Stimulated activated CD4-positive, alpha-beta T cell treated with anti-CD3 and anti-CD28 coated beads, Interleukin-15, amount 100 ng/mL, for 24 hours (primary cell): ENCODE results near the gene ZNF563.
"Not testable (repeated sequence)": the region's sequence is repeated elsewhere in the genome, so short reads cannot be mapped to it uniquely, and the experiment has no call there.

ENCODE experiments used
- DNase-seq: peaks from one replicate; pipeline ENCODE4 v3.0.0-alpha.2; 2020

The ZNF563 gene

DNA sequence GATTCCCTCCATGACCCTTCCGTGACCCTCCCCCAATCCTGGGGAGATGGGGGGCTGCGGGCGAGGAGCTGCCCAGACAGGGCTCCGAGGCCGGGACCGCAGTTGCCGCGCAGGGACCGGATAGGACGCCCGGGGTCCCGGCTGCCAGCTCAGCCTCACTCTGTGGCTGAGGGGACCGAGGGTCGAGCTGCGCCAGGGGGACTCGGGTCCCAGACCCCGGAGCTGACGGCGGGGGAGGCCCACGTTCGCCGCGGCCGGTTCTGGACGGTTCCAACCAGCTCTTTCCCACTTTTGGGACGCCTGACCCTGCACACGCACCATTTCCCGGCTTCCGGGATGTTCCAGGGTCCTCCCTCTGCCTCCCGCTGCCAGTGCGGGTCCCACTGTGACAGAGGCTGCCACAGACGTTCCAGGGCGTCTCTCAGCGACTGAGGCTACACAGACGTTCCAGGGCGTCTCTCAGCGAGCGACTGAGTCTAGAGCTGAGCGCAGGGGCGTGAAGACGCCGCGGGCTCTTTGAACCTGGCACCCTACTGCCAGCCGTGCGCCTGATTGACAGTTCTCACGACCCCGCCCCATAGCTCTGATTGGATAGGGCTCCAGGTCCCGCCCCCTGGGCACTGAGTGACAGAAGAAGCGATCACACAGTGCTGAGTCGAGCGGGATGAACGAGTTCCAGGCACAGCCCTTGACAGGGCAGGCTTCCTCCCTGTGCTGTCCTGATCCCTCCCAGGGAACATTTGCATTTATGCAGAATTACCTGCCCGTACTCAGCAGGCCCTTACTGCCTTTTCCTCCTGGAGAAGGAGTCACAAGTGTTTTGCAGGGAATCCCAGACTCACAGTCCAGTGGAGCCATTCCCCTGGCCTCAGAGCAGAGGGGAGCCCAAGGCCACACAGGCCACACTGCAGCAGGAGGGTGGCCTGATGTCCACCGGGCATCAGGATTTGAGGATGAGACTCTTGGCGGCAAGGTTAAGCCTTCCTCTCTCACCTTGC, at the start of gene ZNF563:
Gene ZNF563, minus strand, starts transcription at position 472 of the 998 bp plus-strand sequence. Its CDS starts 151 bp downstream, at position 321.
- peak; percentile 99 for DNase-seq

DNA sequence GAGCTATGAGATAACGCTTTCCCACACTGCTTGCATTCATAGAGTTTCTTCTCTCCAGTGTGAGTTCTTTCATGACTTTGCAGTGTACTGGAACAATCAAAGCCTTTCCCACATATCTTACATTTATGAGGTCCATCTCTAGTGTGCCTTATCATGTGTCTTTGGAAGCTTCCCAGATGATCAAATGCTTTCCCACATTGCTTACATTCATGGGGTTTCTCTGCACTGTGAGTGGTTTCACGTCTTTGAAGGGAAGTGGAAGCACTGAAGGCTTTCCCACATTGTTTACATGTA, 47.0 kb upstream of the ZNF563 start:
- no peak for DNase-seq

DNA sequence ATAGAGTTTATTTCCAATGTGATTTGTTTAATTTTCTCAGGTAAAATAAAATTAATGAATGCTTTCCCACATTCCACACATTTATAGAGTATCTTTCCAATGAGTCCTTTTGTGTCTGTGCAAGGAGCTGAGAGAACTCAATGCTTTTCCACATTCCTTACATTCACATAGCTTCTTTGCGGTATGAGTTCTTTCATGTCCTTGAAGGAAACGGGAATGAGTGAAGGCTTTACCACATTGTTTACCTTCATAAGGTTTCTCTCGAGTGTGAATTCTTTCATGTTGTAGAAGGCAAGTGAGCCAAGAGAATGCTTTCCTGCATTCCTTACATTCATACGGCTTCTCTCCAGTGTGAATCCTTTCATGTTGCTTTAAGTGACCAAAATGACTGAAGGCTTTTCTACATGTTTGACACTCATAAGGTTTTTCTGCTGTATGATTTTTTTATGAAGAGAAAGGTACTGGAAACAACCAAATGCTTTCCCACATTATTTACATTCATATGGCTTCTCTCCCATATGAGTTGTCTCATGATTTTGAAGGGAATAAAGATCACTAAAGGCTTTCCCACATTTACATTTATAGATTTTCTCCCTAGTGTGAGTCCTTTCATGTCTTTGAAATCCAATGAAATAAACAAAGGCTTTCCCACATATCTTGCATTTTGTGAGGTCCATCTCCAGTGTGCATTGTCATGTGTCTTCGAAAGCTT, 46.5 kb upstream of the ZNF563 start:
- DNase-seq, result no peak

DNA sequence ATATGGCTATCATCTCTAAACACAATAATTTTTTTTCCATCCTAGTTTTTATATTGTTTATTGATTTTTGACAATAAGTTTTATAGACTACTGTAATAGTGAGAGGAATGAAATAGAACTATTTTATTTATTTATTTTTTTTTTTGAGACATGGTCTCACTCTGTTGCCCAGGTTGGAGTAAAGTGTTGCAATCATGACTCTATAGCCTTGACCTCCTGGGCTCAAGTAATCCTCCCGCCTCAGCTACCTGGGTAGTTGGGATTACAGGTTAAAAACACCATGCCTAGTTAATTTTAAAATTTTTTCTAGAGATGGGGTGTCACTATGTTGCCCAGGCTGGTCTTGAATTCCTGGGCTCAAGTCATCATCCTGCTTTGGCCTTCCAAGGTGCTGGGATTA, 40.6 kb upstream of the ZNF563 start:
- no peak for DNase-seq

GRCh38 chr19:12365236-12366162, 32.1 kb upstream of the ZNF563 start, which contains the start of gene ZNF442:
ZNF442 (minus strand) TSS chr19:12365683; CDS start chr19:12363631, 2,052 bp downstream.
- DNase-seq, result peak; percentile 95

GRCh38 chr19:12364391-12365235, 31.2 kb upstream of the ZNF563 start:
- peak; percentile 11 for DNase-seq

DNA sequence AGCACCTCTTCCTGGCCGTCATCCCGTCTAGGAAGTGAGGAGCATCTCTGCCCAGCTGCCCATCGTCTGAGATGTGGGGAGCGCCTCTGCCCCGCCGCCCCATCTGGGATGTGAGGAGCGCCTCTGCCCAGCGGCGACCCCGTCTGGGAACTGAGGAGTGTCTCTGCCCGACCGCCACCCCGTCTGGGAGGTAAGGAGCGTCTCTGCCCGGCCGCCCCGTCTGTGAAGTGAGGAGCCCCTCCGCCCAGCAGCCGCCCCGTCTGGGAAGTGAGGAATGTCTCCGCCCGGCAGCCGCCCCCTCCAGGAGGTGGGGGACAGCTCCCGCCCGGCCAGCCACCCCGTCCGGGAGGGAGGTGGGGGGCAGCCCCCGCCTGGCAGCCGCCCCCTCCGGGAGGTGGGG, 28.8 kb upstream of the ZNF563 start:
- DNase-seq, result not testable (repeated sequence)

GRCh38 chr19:12353375-12353774, 19.9 kb upstream of the ZNF563 start:
- no peak for DNase-seq

DNA sequence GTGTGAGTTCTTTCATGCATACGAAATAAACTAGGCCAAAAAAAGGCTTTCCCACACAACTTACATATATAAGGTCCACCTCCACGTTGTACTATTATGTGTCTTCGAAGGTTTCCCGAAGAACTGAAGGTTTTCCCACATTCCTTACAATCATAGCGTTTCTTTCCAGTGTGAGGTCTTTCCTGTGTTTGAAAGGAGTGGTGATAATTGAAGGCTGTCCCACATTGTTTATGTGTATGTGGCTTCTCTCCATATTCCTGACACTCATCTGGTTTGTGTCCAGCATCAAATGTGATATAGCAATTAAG, 17.4 kb upstream of the ZNF563 start:
- no peak for DNase-seq

GRCh38 chr19:12350185-12350889, 16.9 kb upstream of the ZNF563 start:
- no peak for DNase-seq

- DNase-seq, result no peak
Measured at GRCh38 chr19:12346896-12347295, 13.5 kb upstream of the ZNF563 start.

DNA sequence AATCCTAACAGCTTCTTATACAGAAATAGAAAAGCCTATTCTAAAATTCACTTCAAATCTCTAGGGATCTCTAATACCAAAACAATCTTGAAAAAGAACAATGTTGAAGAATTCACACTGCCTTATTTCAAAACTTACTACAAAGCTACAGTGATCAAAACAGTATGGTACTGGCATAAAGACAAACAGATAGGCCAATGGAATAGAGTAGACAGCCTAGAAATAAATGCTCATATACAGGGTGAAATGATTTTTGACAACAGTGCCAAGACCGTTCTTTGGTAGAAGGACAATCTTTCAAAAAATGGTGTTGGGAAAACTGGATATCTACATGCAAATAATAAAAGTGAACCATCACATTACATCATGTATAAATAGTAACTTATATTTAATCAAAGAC, 11.8 kb upstream of the ZNF563 start:
- no peak for DNase-seq

GRCh38 chr19:12331211-12331941, 2.1 kb downstream of the ZNF563 start:
- DNase-seq, result peak; percentile 86

GRCh38 chr19:12330340-12330739, 3.1 kb downstream of the ZNF563 start:
- no peak for DNase-seq

DNA sequence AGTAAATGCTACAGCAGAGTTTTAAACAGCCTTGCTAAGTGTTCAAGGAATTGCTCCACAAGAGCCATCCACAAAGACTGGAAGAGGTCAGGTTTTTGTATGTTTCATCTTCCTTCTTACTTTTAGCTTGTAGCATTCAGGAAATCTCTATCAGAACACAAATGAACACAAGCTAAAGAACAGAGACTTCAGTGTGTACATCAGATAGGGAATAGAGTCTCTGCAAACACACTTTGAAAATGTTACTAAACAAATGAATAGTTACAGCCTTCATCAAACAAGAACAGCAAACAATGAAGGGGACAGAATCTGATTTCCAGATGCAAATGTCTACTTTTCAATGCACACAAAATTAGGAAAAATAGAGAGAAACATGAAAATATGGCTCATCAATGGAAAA, 7.7 kb downstream of the ZNF563 start:
- DNase-seq, result no peak

- DNase-seq, result no peak
Measured at GRCh38 chr19:12318782-12319413, 14.5 kb downstream of the ZNF563 start.

- DNase-seq, result no peak
Measured at GRCh38 chr19:12314553-12314952, 18.9 kb downstream of the ZNF563 start.

GRCh38 chr19:12308891-12309290, 24.5 kb downstream of the ZNF563 start:
- DNase-seq, result not testable (repeated sequence)

- DNase-seq, result no peak
Measured at GRCh38 chr19:12295191-12295590, 38.2 kb downstream of the ZNF563 start.
